Measurements from ENCODE around the gene C5.

Gene C5

DNA sequence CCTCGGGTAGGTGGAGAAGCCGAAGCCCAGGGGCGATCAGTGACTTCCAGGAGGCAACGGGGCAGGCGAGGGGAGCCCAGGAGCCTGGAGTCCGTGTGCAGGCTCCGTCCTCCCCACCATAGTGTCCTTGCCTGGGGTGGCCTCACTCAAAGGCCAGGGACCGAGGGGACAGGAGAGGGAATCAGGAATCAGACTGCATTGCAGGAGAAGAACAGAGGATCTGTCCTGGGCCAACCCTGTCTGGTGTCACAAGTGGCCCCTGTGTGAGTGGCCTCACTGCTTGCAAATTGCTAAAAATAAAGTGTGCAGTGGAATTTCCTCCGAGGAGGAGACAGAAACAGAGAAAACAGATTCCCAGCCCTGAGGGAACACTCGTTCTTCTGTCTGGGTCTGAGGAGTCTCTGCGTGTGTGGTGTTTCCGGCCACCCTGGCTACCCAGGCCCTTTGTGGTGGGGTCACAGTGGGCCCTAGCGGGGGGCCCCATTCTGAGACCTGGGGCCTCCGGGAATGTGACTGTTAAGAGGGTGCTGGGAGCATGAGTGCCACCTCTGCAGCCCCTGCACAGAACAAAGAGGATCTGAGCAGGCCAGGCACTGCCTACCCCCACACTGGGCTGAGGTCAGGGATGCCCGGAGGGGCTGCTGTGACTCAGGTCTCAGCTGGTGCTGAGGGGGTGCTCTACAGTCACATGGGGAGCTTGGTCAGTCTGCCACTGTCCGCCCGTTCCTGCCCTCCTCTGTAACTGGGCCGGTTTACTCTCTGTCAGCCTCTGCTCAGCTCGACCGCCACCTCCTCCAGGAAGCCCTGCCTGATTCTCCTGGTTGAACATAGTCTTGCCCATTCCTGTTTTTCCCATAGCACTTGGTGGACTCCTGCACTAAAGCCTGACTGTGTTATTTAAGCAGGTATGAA is 130.9 kb downstream of the C5 start:
- Mint-ChIP-seq H3K4me3 (no peak overlapping the region), H3K4me1 (peaks cover 57% of the 10 kb centered on the region), H3K27me3 (ENCODE audit: low read depth, poor library complexity) (no peaks in the 10 kb centered on the region), H3K9me3 (no peaks in the 10 kb centered on the region), H3K36me3 (ENCODE audit: low read depth) (peaks cover 6% of the 10 kb centered on the region), H3K27ac (peak overlapping the region; percentile 92)
- no peak for DNase-seq
- TF ChIP-seq, protein P1, sequence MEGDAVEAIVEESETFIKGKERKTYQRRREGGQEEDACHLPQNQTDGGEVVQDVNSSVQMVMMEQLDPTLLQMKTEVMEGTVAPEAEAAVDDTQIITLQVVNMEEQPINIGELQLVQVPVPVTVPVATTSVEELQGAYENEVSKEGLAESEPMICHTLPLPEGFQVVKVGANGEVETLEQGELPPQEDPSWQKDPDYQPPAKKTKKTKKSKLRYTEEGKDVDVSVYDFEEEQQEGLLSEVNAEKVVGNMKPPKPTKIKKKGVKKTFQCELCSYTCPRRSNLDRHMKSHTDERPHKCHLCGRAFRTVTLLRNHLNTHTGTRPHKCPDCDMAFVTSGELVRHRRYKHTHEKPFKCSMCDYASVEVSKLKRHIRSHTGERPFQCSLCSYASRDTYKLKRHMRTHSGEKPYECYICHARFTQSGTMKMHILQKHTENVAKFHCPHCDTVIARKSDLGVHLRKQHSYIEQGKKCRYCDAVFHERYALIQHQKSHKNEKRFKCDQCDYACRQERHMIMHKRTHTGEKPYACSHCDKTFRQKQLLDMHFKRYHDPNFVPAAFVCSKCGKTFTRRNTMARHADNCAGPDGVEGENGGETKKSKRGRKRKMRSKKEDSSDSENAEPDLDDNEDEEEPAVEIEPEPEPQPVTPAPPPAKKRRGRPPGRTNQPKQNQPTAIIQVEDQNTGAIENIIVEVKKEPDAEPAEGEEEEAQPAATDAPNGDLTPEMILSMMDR (IDR thresholded peaks at IDR 0.05), result no peak

DNA sequence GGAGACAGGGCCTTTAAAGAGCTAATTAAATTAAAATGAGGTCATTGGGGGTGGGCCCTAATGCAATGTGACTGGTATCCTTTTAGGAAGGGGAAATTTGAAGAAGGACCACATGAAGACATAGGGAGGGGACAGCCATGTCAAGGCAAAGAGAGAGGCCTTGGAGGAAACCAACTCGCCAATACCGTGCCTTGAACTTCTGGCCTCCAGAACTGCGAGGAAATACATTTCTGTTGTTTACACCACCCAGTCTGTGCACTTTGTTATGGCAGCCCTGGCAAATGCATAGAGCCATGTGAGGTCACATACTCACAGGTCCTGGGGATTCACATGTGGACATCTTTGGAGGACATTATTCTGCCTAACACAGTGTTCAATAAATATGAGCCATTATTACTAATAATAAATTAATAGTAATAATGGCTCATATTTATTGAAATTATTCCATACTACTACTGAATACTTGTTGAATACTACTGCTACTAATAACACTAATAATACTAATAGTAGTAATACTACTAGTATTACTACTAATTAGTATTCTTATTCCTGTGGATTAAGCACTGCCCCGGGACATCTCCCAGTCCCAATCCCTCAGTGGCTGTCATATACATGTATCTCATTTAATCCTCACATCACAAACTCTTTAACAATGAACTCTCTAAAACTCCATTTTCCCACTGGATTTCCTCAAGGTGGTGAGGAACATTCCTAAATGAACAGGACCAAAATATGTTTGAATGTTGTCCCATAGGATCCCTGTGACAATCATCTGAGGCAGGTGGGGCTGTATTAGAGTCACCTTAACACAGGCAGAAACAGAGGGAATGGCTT is 131.9 kb downstream of the C5 start:
- peaks cover 66% of the 10 kb centered on the region for H3K4me1 Mint-ChIP-seq
- no peak overlapping the region for H3K4me3 Mint-ChIP-seq
- H3K27me3 Mint-ChIP-seq (ENCODE audit: low read depth, poor library complexity), result peaks cover 4% of the 10 kb centered on the region
- H3K36me3 Mint-ChIP-seq (ENCODE audit: low read depth), result peaks cover 6% of the 10 kb centered on the region
- H3K9me3 Mint-ChIP-seq, result no peaks in the 10 kb centered on the region
- TF ChIP-seq, protein P1 (IDR thresholded peaks at IDR 0.05), result no peak
- DNase-seq, result no peak
- H3K27ac Mint-ChIP-seq, result no peak overlapping the region

DNA sequence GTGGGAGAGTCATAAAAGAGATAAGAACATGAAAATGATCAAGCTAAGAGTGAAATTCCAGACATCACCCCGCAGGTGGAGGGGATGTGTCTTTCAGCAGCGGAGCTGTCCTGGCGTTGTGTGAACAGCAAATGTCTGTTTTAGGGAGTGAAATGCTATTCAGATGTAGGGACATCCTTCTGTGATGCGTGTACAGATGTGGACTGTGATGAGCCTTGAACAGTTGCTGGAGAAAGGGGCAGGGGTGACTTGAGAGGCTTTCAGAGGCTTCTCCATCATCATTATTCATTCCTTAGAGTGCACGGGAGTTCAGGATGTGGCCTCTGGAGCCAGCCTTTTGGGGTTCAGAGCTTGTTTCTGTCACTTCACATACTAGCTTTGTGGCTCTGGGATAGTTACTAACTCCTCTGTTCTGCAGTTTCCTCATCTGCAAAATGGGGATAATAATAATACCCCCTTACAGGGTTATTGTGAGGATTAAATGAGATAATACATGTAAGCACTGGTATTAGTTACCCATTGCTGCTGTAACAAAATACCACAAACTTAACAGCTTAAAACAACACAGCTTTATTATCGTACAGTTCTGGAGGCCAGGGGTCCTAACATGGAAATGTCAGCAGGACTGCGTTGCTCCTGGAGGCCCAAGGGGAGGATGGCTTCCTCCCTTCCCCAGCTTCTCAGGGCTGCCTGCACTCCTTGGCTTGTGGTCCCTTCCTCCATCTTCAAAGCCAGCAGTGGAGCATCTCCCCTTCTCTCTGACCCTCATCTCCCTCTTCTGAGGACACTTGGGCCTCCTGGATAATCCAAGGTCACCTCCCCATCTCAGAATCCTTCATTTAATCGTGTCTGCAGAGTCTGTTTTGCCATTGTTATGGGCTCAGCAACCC is 132.8 kb downstream of the C5 start:
- no peak for DNase-seq
- no peaks in the 10 kb centered on the region for H3K9me3 Mint-ChIP-seq
- peaks cover 4% of the 10 kb centered on the region for H3K27me3 Mint-ChIP-seq (ENCODE audit: low read depth, poor library complexity)
- H3K4me1 Mint-ChIP-seq, result peaks cover 72% of the 10 kb centered on the region
- peaks cover 6% of the 10 kb centered on the region for H3K36me3 Mint-ChIP-seq (ENCODE audit: low read depth)
- no peak overlapping the region for H3K4me3 Mint-ChIP-seq
- TF ChIP-seq, protein P1 (IDR thresholded peaks at IDR 0.05), result no peak
- no peak overlapping the region for H3K27ac Mint-ChIP-seq

DNA sequence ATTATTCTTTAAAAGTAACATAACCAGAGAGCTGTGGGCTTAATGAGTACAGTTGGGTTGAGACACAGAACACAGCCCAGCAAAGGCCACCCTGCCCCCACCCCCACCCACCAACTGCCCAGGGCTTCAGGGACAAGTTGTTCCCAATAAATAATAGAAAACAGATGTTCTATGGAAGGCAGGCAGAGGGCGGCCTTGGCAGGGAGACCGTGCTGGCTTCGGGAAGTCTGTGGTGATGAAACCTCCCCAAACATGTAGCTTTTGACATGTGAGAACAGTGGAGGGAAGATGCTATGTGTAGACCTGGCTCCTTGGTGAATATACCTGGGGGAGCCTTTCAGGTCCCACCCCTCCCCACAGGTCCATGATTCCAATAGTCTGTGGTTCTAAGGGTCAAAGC is 133.5 kb downstream of the C5 start:
- Mint-ChIP-seq H3K27me3 (ENCODE audit: low read depth, poor library complexity) (peaks cover 4% of the 10 kb centered on the region), H3K4me1 (peaks cover 72% of the 10 kb centered on the region), H3K4me3 (no peak overlapping the region), H3K9me3 (no peaks in the 10 kb centered on the region), H3K36me3 (ENCODE audit: low read depth) (peaks cover 6% of the 10 kb centered on the region), H3K27ac (no peak overlapping the region)
- no peak for DNase-seq
- TF ChIP-seq, protein P1 (IDR thresholded peaks at IDR 0.05), result no peak

DNA sequence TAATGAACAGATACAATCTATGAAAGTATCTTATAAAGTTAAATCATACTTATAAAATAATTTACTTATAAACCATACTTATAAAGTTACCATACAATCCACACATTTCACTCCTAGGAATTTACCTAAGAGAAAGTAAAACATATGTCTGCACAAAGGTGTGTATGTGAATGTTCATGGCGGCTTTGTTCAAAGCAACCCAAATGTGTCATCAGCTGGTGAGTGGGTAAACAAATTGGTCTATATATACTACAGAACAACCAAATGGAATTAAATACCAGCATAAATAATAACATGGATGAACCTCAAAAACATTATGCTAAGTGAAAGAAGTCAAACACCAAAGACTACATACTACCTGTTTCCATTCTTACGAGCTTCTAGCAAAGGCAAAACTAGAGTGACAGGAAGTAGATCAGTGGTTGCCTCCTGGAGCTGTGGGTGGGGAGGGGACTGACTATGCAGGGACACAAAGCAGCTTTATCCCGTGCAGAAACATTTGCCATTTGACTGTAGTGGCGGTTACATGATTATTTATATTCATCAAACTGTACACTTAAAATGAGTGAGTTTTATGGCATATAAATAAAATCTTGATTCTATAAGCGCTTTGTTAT is 134.1 kb downstream of the C5 start:
- Mint-ChIP-seq H3K36me3 (ENCODE audit: low read depth) (peaks cover 6% of the 10 kb centered on the region), H3K9me3 (no peaks in the 10 kb centered on the region), H3K4me1 (peaks cover 66% of the 10 kb centered on the region), H3K27me3 (ENCODE audit: low read depth, poor library complexity) (peaks cover 4% of the 10 kb centered on the region), H3K4me3 (no peak overlapping the region), H3K27ac (no peak overlapping the region)
- TF ChIP-seq, protein P1 (IDR thresholded peaks at IDR 0.05), result no peak
- no peak for DNase-seq

Data from nephron progenitor cell (in vitro differentiated cells).